ENCODE measurements around the gene MTM1.

Gene MTM1

GRCh38 chrX:150700107-150700506 is 131.7 kb downstream of the MTM1 start:
- DNase-seq (ENCODE audit: low read depth), result no peak
- TF ChIP-seq, protein P1, sequence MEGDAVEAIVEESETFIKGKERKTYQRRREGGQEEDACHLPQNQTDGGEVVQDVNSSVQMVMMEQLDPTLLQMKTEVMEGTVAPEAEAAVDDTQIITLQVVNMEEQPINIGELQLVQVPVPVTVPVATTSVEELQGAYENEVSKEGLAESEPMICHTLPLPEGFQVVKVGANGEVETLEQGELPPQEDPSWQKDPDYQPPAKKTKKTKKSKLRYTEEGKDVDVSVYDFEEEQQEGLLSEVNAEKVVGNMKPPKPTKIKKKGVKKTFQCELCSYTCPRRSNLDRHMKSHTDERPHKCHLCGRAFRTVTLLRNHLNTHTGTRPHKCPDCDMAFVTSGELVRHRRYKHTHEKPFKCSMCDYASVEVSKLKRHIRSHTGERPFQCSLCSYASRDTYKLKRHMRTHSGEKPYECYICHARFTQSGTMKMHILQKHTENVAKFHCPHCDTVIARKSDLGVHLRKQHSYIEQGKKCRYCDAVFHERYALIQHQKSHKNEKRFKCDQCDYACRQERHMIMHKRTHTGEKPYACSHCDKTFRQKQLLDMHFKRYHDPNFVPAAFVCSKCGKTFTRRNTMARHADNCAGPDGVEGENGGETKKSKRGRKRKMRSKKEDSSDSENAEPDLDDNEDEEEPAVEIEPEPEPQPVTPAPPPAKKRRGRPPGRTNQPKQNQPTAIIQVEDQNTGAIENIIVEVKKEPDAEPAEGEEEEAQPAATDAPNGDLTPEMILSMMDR (IDR thresholded peaks at IDR 0.05; ENCODE audit: control insufficient read depth, extremely low read depth, insufficient read depth), result no peak
- H3K4me3 ChIP-seq (ENCODE audit: low read depth, low read length), result no peak overlapping the region

DNA sequence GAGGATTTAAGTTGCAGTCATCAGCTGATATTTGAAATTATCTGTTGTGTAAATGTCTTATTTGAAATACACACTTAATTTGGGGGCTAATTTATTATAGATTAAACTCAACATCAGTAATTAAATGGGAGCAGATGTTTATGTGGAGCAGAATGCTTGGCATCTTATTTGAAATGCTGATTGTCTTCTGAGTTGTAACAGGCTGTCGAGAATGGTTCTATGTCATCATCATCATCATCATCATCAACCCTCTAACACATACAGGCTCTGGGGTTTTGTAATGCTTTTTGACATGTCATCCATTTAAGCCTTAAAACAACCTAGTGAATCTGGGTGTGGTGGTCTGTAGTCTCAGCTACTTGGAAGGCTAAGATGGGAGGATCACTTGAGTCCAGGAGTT is 133.0 kb downstream of the MTM1 start:
- H3K4me3 ChIP-seq (ENCODE audit: low read depth, low read length), result no peak overlapping the region
- DNase-seq (ENCODE audit: low read depth), result no peak
- TF ChIP-seq, protein P1 (IDR thresholded peaks at IDR 0.05; ENCODE audit: control insufficient read depth, extremely low read depth, insufficient read depth), result no peak

DNA sequence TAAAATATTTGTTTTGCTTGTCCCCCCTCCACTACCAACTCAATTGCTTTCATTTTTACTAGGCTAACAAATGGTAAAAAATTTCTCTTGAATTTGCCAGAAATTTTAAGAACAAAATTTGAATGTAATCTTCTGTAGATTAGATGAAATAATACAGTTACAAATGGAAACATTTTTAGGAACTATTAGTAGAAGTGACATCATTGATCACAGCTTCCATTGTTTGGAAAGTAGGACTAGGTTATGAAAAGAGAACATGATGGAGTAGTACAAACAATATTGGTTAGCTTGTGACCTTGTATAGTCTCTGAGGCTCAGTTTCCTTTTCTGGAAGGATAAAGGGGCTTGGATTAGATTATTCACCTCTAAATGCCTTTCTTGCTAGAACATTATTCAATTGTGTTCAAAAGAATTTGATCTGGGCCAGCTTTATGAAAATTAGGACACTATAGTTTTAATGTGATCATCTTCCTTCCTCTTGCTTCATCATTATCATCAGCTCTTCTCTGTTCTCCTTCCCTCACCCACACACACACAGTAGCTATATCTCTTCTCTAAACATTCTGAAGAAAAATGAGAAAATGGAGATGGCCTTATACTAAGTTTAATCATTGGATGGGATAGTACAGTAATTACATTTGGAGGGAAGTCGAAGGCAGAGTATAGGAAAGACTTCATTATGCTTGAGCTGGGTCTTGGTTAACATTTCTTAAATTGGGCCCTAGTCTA is 134.7 kb downstream of the MTM1 start:
- no peak overlapping the region for H3K4me3 ChIP-seq (ENCODE audit: low read depth, low read length)
- no peak for DNase-seq (ENCODE audit: low read depth)
- TF ChIP-seq, protein P1 (IDR thresholded peaks at IDR 0.05; ENCODE audit: control insufficient read depth, extremely low read depth, insufficient read depth), result no peak

DNA sequence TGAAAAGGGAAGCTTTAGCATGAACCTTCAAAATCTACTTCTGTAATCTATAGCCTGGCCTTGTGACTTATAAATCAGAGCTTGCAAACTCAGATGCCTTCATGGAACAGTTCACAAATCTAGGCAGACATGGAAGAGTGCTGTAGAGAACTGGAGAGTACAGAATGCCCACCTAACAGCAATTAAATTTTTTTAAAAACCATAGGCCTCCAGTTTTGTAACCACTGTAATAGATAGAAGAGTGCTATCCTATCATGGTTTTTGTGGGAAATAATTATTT is 135.2 kb downstream of the MTM1 start:
- no peak overlapping the region for H3K4me3 ChIP-seq (ENCODE audit: low read depth, low read length)
- TF ChIP-seq, protein P1 (IDR thresholded peaks at IDR 0.05; ENCODE audit: control insufficient read depth, extremely low read depth, insufficient read depth), result no peak
- no peak for DNase-seq (ENCODE audit: low read depth)

DNA sequence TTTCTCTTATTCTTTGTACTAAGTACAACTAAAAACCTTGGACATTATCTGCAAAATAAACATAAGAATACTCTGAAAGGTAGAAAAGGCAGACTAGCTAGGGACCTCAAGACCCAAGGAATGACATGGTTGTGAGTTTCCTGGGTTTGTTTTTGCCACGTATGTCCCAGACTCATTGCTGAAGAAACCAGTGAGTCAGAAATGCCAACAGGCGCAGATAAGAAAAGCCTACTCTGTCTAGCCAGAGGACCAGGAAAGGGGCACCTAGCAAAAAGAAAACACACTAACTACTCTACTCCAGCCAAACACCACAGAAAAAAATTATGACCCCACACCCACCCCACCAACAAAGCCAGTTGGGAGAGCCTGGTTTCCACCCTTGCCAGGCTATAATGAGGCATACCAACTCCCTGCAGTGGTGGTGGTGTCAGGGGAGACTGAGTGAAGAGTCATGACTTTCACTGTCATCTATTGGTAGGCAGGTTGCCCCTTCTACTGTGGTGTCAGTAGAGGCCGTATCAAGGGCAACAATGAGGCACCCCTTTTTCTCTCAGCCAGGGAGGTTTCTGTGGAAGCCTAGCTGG is 135.7 kb downstream of the MTM1 start:
- TF ChIP-seq, protein P1 (IDR thresholded peaks at IDR 0.05; ENCODE audit: control insufficient read depth, extremely low read depth, insufficient read depth), result no peak
- no peak for DNase-seq (ENCODE audit: low read depth)
- no peak overlapping the region for H3K4me3 ChIP-seq (ENCODE audit: low read depth, low read length)

DNA sequence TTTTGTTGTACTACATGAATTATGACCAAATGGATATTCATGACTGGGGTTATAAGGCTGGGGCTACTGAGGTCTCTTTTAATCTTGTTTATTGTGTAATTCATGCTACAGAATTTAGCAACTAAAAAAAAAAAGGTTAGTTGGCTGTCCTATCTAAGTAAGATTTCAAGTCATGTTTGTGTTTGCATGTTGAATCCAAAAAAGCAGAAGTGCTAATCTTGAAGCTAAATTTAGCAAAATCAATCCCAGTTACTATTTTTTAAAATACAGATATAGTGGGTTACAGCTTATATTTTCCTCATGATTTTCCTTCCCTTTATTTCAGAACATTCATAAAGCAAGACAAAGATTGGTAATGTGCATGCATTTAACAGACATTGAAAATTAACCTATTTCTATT is 144.2 kb downstream of the MTM1 start:
- TF ChIP-seq, protein P1 (IDR thresholded peaks at IDR 0.05; ENCODE audit: control insufficient read depth, extremely low read depth, insufficient read depth), result no peak
- H3K4me3 ChIP-seq (ENCODE audit: low read depth, low read length), result no peak overlapping the region
- no peak for DNase-seq (ENCODE audit: low read depth)

DNA sequence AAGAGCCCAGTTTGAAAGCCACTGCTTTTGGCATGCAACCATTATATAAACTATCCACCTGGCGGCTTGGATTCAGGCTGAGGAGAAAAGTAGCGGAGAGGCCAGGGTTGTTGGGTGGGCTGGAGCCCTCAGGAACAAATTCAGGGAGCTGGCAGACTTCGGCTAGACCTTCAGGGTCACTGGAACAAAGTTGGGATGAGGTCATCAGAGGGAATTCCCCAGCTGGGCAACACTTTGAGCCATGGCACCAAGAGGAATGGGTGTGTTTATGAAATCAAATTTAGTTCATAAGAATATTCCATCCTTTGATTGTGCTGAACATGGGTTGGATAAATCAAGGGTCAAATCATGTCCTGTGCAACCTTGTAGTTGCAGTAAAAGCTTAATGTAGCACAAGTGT is 146.8 kb downstream of the MTM1 start:
- TF ChIP-seq, protein P1 (IDR thresholded peaks at IDR 0.05; ENCODE audit: control insufficient read depth, extremely low read depth, insufficient read depth), result no peak
- H3K4me3 ChIP-seq (ENCODE audit: low read depth, low read length), result no peak overlapping the region
- no peak for DNase-seq (ENCODE audit: low read depth)

Data from LNCaP clone FGC (cell line).